ENCODE measurements around the gene TFIP11. TPM values are rescaled to one million over a fixed set of nuclear protein-coding genes. Genes with fewer than 3 reads are reported as not detected.

TFIP11 gene
- total and polyA plus RNA-seq, 2 of the 13 experiments (the other 11 are each of a cell fraction or from before 2014, with no cell fraction given), result 15.4 to 22.8 TPM

- no peak for TF ChIP-seq E2F5 (CRISPR knock-in tag; conservative IDR thresholded peaks at IDR 0.05)
- no peak for TF ChIP-seq ATRX (CRISPR knock-in tag; IDR thresholded peaks at IDR 0.05; ENCODE audit: borderline replicate concordance)
- TF ChIP-seq LBX2 (CRISPR knock-in tag; IDR thresholded peaks at IDR 0.05; ENCODE audit: borderline replicate concordance), result no peak
- TF ChIP-seq SP5 (CRISPR knock-in tag; IDR thresholded peaks at IDR 0.05; ENCODE audit: borderline replicate concordance, low read depth), result no peak
- no peak for TF ChIP-seq TFDP2 (CRISPR knock-in tag; IDR thresholded peaks at IDR 0.05)
- no peak for TF ChIP-seq ZNF33A (CRISPR knock-in tag; IDR thresholded peaks at IDR 0.05; ENCODE audit: borderline replicate concordance)
Observed at GRCh38 chr22:26466196-26466595, 46.1 kb downstream of the TFIP11 start (continued).

- Histone ChIP-seq H3K4me2 (ENCODE audit: low read depth, low read length) (no peak overlapping the region), H3K27ac (ENCODE audit: extremely low read length, insufficient read depth, low read length) (no peak overlapping the region), H4K20me1 (ENCODE audit: insufficient read depth, low read length) (peaks cover 4% of the 10 kb centered on the region), H3K4me3 (replicated peaks in 1 of 3; ENCODE audit: insufficient read depth in 1 of 3, low read depth in 2 of 3, low read length in 3 of 3) (no peak overlapping the region), H3K4me1 (ENCODE audit: insufficient read depth, low read length) (peaks cover 16% of the 10 kb centered on the region), H3K79me2 (ENCODE audit: insufficient read depth, low read length) (no peaks in the 10 kb centered on the region), H2AFZ (ENCODE audit: low read length) (no peak overlapping the region), H3K36me3 (replicated peaks in 1 of 2; ENCODE audit: control insufficient read depth in 1 of 2, insufficient read depth in 2 of 2, low read length in 2 of 2) (peaks cover 32 to 77% of the 10 kb centered on the region in 2 experiments), H3K9ac (ENCODE audit: insufficient read depth, low read depth, low read length) (no peak overlapping the region), H3K9me3 (ENCODE audit: low read length) (no peaks in the 10 kb centered on the region), H3K27me3 (ENCODE audit: control insufficient read depth in 1 of 2, insufficient read depth in 2 of 2, low read length in 2 of 2) (no peaks in the 10 kb centered on the region)
- 100% methylated on average over 2 of the region's 7 CpGs for WGBS (ENCODE audit: low lambda C conversion rate)
- POLR2A ChIA-PET, result no interaction called here
- DNase-seq (ENCODE audit: low spot score) (no peak), FAIRE-seq (no peak), ATAC-seq (no peak)
- no TSS peak for BruUV-seq (replicated peaks)
- CTCF ChIA-PET (ENCODE audit: low intra/inter-chr PET ratio, low total read pairs), result no interaction called here
- intact Hi-C loops (cut with micrococcal nuclease; ENCODE audit: unreplicated experiment) (no loop called here), in situ Hi-C loops (cut with HindIII; ENCODE audit: extremely low pct_ligation_motif_present, low pct_unique_long_range_greater_than_20kb) (loop anchor here (5.0 kb wide), 1 partner anchor 97 kb away; no protein-coding TSS in a partner anchor)
- TF ChIP-seq ZNF761 (CRISPR knock-in tag; conservative IDR thresholded peaks at IDR 0.05) (no peak), HOXA7 (CRISPR knock-in tag; IDR thresholded peaks at IDR 0.05) (no peak), PHF5A (CRISPR knock-in tag; IDR thresholded peaks at IDR 0.05; ENCODE audit: low read depth, unreplicated experiment) (no peak), ZNF33B (CRISPR knock-in tag; IDR thresholded peaks at IDR 0.05) (no peak)
Observed at GRCh38 chr22:26464312-26464711, 48.0 kb downstream of the TFIP11 start.

All from HepG2 (cell line).